Measurements from ENCODE around the gene MED17. TPM values are rescaled to one million over a fixed set of nuclear protein-coding genes. Genes with fewer than 3 reads are reported as not detected.

Gene MED17
- total and polyA plus RNA-seq, 10 of the 15 experiments (the other 5 are each of a cell fraction or from before 2014, with no cell fraction given), result 7.3 to 38.7 (median 28.3) TPM

GRCh38 chr11:93849751-93850593, 65.9 kb downstream of the MED17 start:
- H3K4me1 ChIP-seq (ENCODE audit: control insufficient read depth, insufficient read depth, low read length), result no peaks in the 10 kb centered on the region
- H3K4me3 ChIP-seq, result no peak overlapping the region
- DNase-seq (ENCODE audit: low read depth, low spot score), result no peak
- ChIA-PET CTCF (interaction anchor here (0.5 kb wide), 1 partner anchor 1046 kb away, joined by 3 read pairs; no protein-coding TSS in a partner anchor), SMC1A (ENCODE audit: uncharacterized antibody, unreplicated experiment) (no interaction called here), POLR2A (no interaction called here), RAD21 (ENCODE audit: unreplicated experiment) (interaction anchor here (0.6 kb wide), 1 partner anchor 169 kb away, joined by 3 read pairs; no protein-coding TSS in a partner anchor)
- H2AFZ ChIP-seq (ENCODE audit: control insufficient read depth, low read depth, low read length), result no peak overlapping the region
- no peak overlapping the region for H3K27ac ChIP-seq (ENCODE audit: control insufficient read depth, insufficient read depth)
- H3K36me3 ChIP-seq (ENCODE audit: control insufficient read depth in 2 of 2, insufficient read depth in 2 of 2, low read length in 1 of 2), result no peaks in the 10 kb centered on the region
- no peak for ATAC-seq
- H4K20me1 ChIP-seq (ENCODE audit: control insufficient read depth, insufficient read depth), result no peaks in the 10 kb centered on the region
- no peak overlapping the region for H3K9ac ChIP-seq (ENCODE audit: control insufficient read depth, insufficient read depth, low read length)
- no peak overlapping the region for H3K4me2 ChIP-seq (ENCODE audit: control insufficient read depth, insufficient read depth)
- peaks cover 0 to 4% of the 10 kb centered on the region in 2 experiments; a peak in 3 of 4 replicates for H3K27me3 ChIP-seq (replicated peaks in 1 of 2; ENCODE audit: control insufficient read depth in 2 of 2, insufficient read depth in 2 of 2, low read length in 1 of 2)
- no peaks in the 10 kb centered on the region for H3K9me3 ChIP-seq (replicated peaks; ENCODE audit: control insufficient read depth, insufficient read depth, low read length)
- H3K79me2 ChIP-seq (ENCODE audit: control insufficient read depth, insufficient read depth, low read length), result no peaks in the 10 kb centered on the region
- no TSS peak for BruUV-seq (replicated peaks)
- WGBS (ENCODE audit: insufficient coverage, insufficient replicate concordance, low lambda C conversion rate, missing lambda C conversion rate), result 37% methylated on average over 50 of the region's 67 CpGs
- FAIRE-seq, result no peak
- in situ Hi-C loops (cut with MboI) (no loop called here), intact Hi-C loops (cut with micrococcal nuclease; ENCODE audit: unreplicated experiment) (no loop called here)
- TF ChIP-seq ZZZ3 (IDR thresholded peaks at IDR 0.05; ENCODE audit: control insufficient read depth, insufficient read length, low read depth) (no peak), FOXK2 (IDR thresholded peaks at IDR 0.05) (no peak), ESRRA (IDR thresholded peaks at IDR 0.05; ENCODE audit: low read length) (no peak), NR2F1 (conservative IDR thresholded peaks at IDR 0.05) (no peak), SMAD1 (IDR thresholded peaks at IDR 0.05; ENCODE audit: low read depth, partially characterized antibody) (no peak), EGR1 (IDR thresholded peaks at IDR 0.05; ENCODE audit: borderline replicate concordance in 1 of 2, low read depth in 2 of 2, low read length in 2 of 2) (no peak), TARDBP (IDR thresholded peaks at IDR 0.05; ENCODE audit: borderline replicate concordance) (no peak), ZNF592 (IDR thresholded peaks at IDR 0.05) (no peak), REST (IDR thresholded peaks at IDR 0.05; ENCODE audit: low read depth, low read length) (no peak), TAF1 (IDR thresholded peaks at IDR 0.05; ENCODE audit: borderline replicate concordance, low read depth, low read length) (no peak), IRF3 (IDR thresholded peaks at IDR 0.05) (no peak), RELA (IDR thresholded peaks at IDR 0.05; ENCODE audit: borderline replicate concordance, partially characterized antibody) (no peak), RFX5 (IDR thresholded peaks at IDR 0.05; ENCODE audit: low read depth, low read length) (no peak), CHD1 (IDR thresholded peaks at IDR 0.05; ENCODE audit: low read depth, low read length) (no peak)

All from GM12878 (cell line).